22Rv1 (cell line): ENCODE data around the gene KLK3.

ENCODE experiments used
- ZFX ChIP-seq: fragments of 450-650 bp; IDR thresholded peaks from 2 replicates; pipeline ENCODE4 v1.6.1; 2017; ENCODE audit warnings: antibody characterized with exemption, borderline replicate concordance
- TF ChIP-seq, protein P1 (sequence below): fragments of 450-650 bp; IDR thresholded peaks from 2 replicates; pipeline ENCODE4 v1.5.1; 2017; ENCODE audit warnings: mild to moderate bottlenecking

DNA sequence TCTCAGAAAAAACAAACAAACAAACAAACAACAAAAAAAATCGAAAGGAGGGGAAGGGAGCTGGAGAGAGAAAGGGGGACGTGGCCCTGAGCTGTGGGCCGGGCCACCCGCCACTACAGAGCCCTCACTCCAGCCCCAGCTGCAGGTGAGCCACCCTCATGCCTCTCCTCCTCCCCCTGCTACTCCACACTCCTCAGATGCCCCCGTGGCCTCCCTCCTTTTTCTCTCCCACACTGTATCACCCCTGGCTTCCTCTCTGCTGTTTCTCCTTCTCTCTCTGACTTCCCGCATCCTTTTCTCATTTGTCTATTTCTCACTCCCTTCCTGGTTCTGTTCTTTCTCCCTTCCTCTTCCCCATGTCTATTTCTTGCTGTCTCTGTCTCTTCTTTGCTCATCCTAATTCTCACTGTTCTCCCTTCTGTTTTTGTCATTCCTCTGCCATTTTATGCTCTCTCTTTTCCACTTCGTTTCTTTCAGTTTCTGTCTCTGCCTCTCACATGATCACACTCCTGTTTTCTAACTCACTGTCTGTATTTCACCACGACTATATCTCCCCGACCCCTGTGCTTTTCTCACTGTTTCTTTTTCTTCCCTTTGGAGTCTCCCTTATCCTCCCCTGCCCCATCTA is 21.2 kb downstream of the KLK3 start:
- TF ChIP-seq, protein P1, sequence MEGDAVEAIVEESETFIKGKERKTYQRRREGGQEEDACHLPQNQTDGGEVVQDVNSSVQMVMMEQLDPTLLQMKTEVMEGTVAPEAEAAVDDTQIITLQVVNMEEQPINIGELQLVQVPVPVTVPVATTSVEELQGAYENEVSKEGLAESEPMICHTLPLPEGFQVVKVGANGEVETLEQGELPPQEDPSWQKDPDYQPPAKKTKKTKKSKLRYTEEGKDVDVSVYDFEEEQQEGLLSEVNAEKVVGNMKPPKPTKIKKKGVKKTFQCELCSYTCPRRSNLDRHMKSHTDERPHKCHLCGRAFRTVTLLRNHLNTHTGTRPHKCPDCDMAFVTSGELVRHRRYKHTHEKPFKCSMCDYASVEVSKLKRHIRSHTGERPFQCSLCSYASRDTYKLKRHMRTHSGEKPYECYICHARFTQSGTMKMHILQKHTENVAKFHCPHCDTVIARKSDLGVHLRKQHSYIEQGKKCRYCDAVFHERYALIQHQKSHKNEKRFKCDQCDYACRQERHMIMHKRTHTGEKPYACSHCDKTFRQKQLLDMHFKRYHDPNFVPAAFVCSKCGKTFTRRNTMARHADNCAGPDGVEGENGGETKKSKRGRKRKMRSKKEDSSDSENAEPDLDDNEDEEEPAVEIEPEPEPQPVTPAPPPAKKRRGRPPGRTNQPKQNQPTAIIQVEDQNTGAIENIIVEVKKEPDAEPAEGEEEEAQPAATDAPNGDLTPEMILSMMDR, result no peak
- TF ChIP-seq ZFX, result no peak
